GM23248 (cell line): ENCODE measurements around the gene ITPKB.

ENCODE experiments used
- EZH2 ChIP-seq: fragments of 200-600 bp; sonication (generic); IDR thresholded peaks from 2 replicates; pipeline ENCODE4 v1.6.1; 2018; ENCODE audit warnings: antibody characterized with exemption, mild to moderate bottlenecking; ENCODE audit not compliant: insufficient read depth, poor library complexity, severe bottlenecking
- EZH2phosphoT487 ChIP-seq: fragments of 200-600 bp; sonication (generic); IDR thresholded peaks from 2 replicates; pipeline ENCODE4 v1.6.1; 2018; ENCODE audit warnings: antibody characterized with exemption, moderate library complexity, mild to moderate bottlenecking, low read depth; ENCODE audit not compliant: insufficient read depth

- TF ChIP-seq EZH2 (no peak), EZH2phosphoT487 (no peak)
These were observed 72.4 kb downstream of the ITPKB start for GRCh38 chr1:226666692-226667091.
